HepG2 (cell line): ENCODE results near the gene SMC1B. TPM values are rescaled to one million over a fixed set of nuclear protein-coding genes. Genes with fewer than 3 reads are reported as not detected.
A peak's percentile ranks its signal among the peaks of the same experiment; 100 is the strongest.

Experiments
- CBX5 ChIP-seq: sonication (generic); formaldehyde crosslinking; IDR thresholded peaks from 2 replicates; pipeline ENCODE4 v1.4.0; 2020; ENCODE audit warnings: missing genetic modification reagents, borderline replicate concordance
- CCAR2 ChIP-seq: fragments of 200-400 bp; formaldehyde crosslinking; optimal IDR thresholded peaks from 2 replicates; pipeline ENCODE3; 2018; ENCODE audit warnings: low read depth, mild to moderate bottlenecking, low read length, moderate library complexity
- E2F1 ChIP-seq: sonication (generic); formaldehyde crosslinking; IDR thresholded peaks from 2 replicates; pipeline ENCODE4 v1.5.0; 2020; ENCODE audit warnings: missing genetic modification reagents
- FUBP1 ChIP-seq: sonication (generic); formaldehyde crosslinking; IDR thresholded peaks from 2 replicates; pipeline ENCODE4 v1.5.1; 2020; ENCODE audit warnings: missing genetic modification reagents, mild to moderate bottlenecking, borderline replicate concordance
- LCORL ChIP-seq, 2 experiments: fragments of 450-650 bp in 1 of 2; sonication (generic) in 1 of 2; formaldehyde crosslinking in 1 of 2; IDR thresholded peaks; 2 replicates each; pipeline versions ENCODE4 v1.5.0 to v1.6.1; 2017 to 2020; ENCODE audit warnings: antibody characterized with exemption in 1 of 2, missing genetic modification reagents in 1 of 2
- NFE2L1 ChIP-seq: sonication (generic); formaldehyde crosslinking; IDR thresholded peaks from 2 replicates; pipeline ENCODE4 v1.4.0; 2020; ENCODE audit warnings: missing genetic modification reagents, mild to moderate bottlenecking, borderline replicate concordance
- NKX3-1 ChIP-seq: sonication (generic); formaldehyde crosslinking; IDR thresholded peaks from 2 replicates; pipeline ENCODE4 v1.5.0; 2020; ENCODE audit warnings: missing genetic modification reagents
- NR2F2 ChIP-seq: IDR thresholded peaks from 2 replicates; pipeline ENCODE4 v1.6.1; 2012; ENCODE audit warnings: low read depth, inconsistent platforms, borderline replicate concordance
- SOX6 ChIP-seq, 2 experiments: fragments of 450-650 bp in 1 of 2; sonication (generic) in 1 of 2; formaldehyde crosslinking in 1 of 2; IDR thresholded peaks; 2 replicates each; pipeline versions ENCODE4 v1.4.0 to v1.6.1; 2017 to 2020; ENCODE audit warnings: antibody characterized with exemption in 1 of 2, mild to moderate bottlenecking in 1 of 2, missing genetic modification reagents in 1 of 2
- TFDP2 ChIP-seq: sonication (generic); formaldehyde crosslinking; IDR thresholded peaks from 2 replicates; pipeline ENCODE4 v1.4.0; 2020; ENCODE audit warnings: missing genetic modification reagents
- UBTF ChIP-seq: sonication (generic); formaldehyde crosslinking; IDR thresholded peaks from 2 replicates; pipeline ENCODE4 v1.4.0; 2020; ENCODE audit warnings: mild to moderate bottlenecking, missing genetic modification reagents
- ZNF639 ChIP-seq: conservative IDR thresholded peaks from 2 replicates; pipeline ENCODE4 v1.6.1; 2018; ENCODE audit warnings: missing genetic modification reagents
- ZNF773 ChIP-seq: sonication (generic); formaldehyde crosslinking; IDR thresholded peaks from 2 replicates; pipeline ENCODE4 v1.4.0; 2020; ENCODE audit warnings: missing genetic modification reagents, borderline replicate concordance
- ZNF792 ChIP-seq: IDR thresholded peaks from 2 replicates; pipeline ENCODE4 v1.6.1; 2016
- ZNF879 ChIP-seq: sonication (generic); formaldehyde crosslinking; IDR thresholded peaks from 2 replicates; pipeline ENCODE4 v1.8.1; 2023; ENCODE audit warnings: missing genetic modification reagents
- polyA plus RNA-seq, 8 experiments: library from polyadenylated mRNA; depleted of rRNA in 3 of 8; stranded (reverse) in 7 of 8; unstranded in 1 of 8; fragments of >200 nt; fragmentation: Illumina TruSeq in 4 of 8; extraction: Trizol in 4 of 8; gene quantifications; 2 replicates each; pipeline versions ENCODE4 v1.2.1 to v1.2.3, GENCODE V29; 2011 to 2016; ENCODE audit warnings: low read depth in 4 of 8, missing spikeins in 1 of 8, mixed read lengths in 1 of 8; ENCODE audit not compliant: insufficient read depth in 1 of 8
- total RNA-seq, 5 experiments: library from RNA; depleted of rRNA; stranded (reverse); fragments of >200 nt; fragmentation: Illumina TruSeq; extraction: Trizol; gene quantifications; 2 replicates each; pipeline ENCODE4 v1.2.3, GENCODE V29; 2016; ENCODE audit warnings: low read depth in 1 of 5

Gene SMC1B
- total and polyA plus RNA-seq, 2 of the 13 experiments (the other 11 are each of a cell fraction or from before 2014, with no cell fraction given) = not detected

- TF ChIP-seq NR2F2 (no peak; the same call in 1 of the 2 replicates), ZNF792 (CRISPR knock-in tag) (peak; percentile 40; the same call in 1 of the 2 replicates), CCAR2 (no peak), SOX6 (IDR thresholded peaks at IDR 0.05) (no peak), SOX6 (CRISPR knock-in tag; IDR thresholded peaks at IDR 0.05) (peak; percentile 24), ZNF639 (CRISPR knock-in tag) (no peak), FUBP1 (no peak), NKX3-1 (CRISPR knock-in tag) (peak; percentile 78), NFE2L1 (CRISPR knock-in tag) (no peak), TFDP2 (CRISPR knock-in tag) (peak; percentile 57), LCORL (IDR thresholded peaks at IDR 0.05) (no peak), LCORL (CRISPR knock-in tag; IDR thresholded peaks at IDR 0.05) (peak; percentile 79), ZNF773 (CRISPR knock-in tag) (0 out of 2 replicates have a peak, but pooled peaks have one; percentile 21), ZNF879 (CRISPR knock-in tag) (no peak), E2F1 (CRISPR knock-in tag) (peak; percentile 22; the same call in 1 of the 2 replicates), CBX5 (no peak), UBTF (CRISPR knock-in tag) (peak; percentile 89)
Observed at GRCh38 chr22:45309422-45310227, 103.8 kb downstream of the SMC1B start, which contains the start of gene FAM118A (continued).
